Measurements from ENCODE around the gene KDF1. TPM values are rescaled to one million over a fixed set of nuclear protein-coding genes. Genes with fewer than 3 reads are reported as not detected.

Gene KDF1
- total and polyA plus RNA-seq, 2 of the 13 experiments (the other 11 are each of a cell fraction or from before 2014, with no cell fraction given): 1.9 to 4.9 TPM

GRCh38 chr1:26911399-26912146 lies 48.7 kb downstream of the KDF1 start (continued):
- TF ChIP-seq IRF1 (CRISPR knock-in tag; IDR thresholded peaks at IDR 0.05; ENCODE audit: low read depth) (no peak), SP2 (CRISPR knock-in tag; IDR thresholded peaks at IDR 0.05) (no peak), HMGXB4 (CRISPR knock-in tag; IDR thresholded peaks at IDR 0.05; ENCODE audit: borderline replicate concordance in 1 of 2, low read depth in 1 of 2) (no peak), ARNT2 (CRISPR knock-in tag; IDR thresholded peaks at IDR 0.05; ENCODE audit: low read depth) (no peak), FOXA1 (IDR thresholded peaks at IDR 0.05) (no peak), FOXA1 (CRISPR knock-in tag; IDR thresholded peaks at IDR 0.05) (no peak), GMEB2 (CRISPR knock-in tag; IDR thresholded peaks at IDR 0.05; ENCODE audit: low read depth) (no peak), KAT7 (CRISPR knock-in tag; IDR thresholded peaks at IDR 0.05; ENCODE audit: borderline replicate concordance) (0 out of 2 replicates have a peak, but pooled peaks have one; percentile 32), ZSCAN21 (CRISPR knock-in tag; IDR thresholded peaks at IDR 0.05; ENCODE audit: borderline replicate concordance) (no peak), SP4 (CRISPR knock-in tag; IDR thresholded peaks at IDR 0.05) (no peak), DMTF1 (CRISPR knock-in tag; IDR thresholded peaks at IDR 0.05) (no peak), ZNF609 (CRISPR knock-in tag; IDR thresholded peaks at IDR 0.05; ENCODE audit: borderline replicate concordance) (peak; percentile 49; the same call in 1 of the 2 replicates), HOXA7 (CRISPR knock-in tag; IDR thresholded peaks at IDR 0.05) (0 out of 2 replicates have a peak, but pooled peaks have one; percentile 64), TP53 (CRISPR knock-in tag; conservative IDR thresholded peaks at IDR 0.05) (no peak), HNF4G (IDR thresholded peaks at IDR 0.05; ENCODE audit: borderline replicate concordance, low read depth, low read length) (no peak), HNF4G (CRISPR knock-in tag; IDR thresholded peaks at IDR 0.05; ENCODE audit: borderline replicate concordance, low read depth) (no peak), EED (CRISPR knock-in tag; IDR thresholded peaks at IDR 0.05) (no peak)
